Transverse colon (tissue), 3 donors: ENCODE data around the gene SLC6A16.

Experiments used
- EP300 ChIP-seq: sonication (generic); formaldehyde crosslinking; IDR thresholded peaks from one replicate; pipeline ENCODE4 v1.6.1; 2017; ENCODE audit warnings: antibody characterized with exemption, low read depth
- POLR2A ChIP-seq: fragments of 450-650 bp; IDR thresholded peaks from one replicate; pipeline ENCODE4 v1.6.1; 2016; ENCODE audit warnings: antibody characterized with exemption, mild to moderate bottlenecking, moderate library complexity
- TF ChIP-seq, protein P1 (sequence below), 5 experiments: fragments of 200-600 bp in 3 of 5; fragments of 450-650 bp in 2 of 5; sonication (generic) in 3 of 5; IDR thresholded peaks; 1 replicate in 2 of 5; 2 replicates in 3 of 5; pipeline ENCODE4 v1.5.1; 2016 to 2017; ENCODE audit warnings: antibody characterized with exemption in 5 of 5, inconsistent platforms in 3 of 5, mild to moderate bottlenecking in 2 of 5, moderate library complexity in 1 of 5

DNA sequence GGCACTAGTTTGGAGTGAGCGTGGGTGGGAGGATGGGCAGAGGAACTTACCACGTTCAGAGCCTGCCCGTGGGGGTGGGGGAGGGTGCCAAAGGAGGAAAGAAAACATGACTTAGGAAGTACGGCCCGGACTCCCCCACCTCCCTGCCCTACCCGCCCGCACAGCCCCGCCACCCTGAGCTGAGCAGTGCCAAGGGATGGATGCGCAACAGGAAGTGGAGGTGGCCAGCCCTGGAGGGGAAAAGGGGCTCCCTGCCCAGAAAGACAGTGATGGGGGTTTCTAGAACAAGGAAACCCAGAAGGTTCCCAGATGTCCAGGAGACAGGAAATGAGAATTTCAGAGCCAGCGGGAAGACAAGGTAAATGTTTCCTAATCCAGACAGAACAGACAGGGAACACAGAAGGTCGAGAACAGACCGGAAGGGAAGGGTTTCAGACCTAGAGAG is 30.9 kb upstream of the SLC6A16 start:
- no peak for TF ChIP-seq POLR2A
- TF ChIP-seq, protein P1, sequence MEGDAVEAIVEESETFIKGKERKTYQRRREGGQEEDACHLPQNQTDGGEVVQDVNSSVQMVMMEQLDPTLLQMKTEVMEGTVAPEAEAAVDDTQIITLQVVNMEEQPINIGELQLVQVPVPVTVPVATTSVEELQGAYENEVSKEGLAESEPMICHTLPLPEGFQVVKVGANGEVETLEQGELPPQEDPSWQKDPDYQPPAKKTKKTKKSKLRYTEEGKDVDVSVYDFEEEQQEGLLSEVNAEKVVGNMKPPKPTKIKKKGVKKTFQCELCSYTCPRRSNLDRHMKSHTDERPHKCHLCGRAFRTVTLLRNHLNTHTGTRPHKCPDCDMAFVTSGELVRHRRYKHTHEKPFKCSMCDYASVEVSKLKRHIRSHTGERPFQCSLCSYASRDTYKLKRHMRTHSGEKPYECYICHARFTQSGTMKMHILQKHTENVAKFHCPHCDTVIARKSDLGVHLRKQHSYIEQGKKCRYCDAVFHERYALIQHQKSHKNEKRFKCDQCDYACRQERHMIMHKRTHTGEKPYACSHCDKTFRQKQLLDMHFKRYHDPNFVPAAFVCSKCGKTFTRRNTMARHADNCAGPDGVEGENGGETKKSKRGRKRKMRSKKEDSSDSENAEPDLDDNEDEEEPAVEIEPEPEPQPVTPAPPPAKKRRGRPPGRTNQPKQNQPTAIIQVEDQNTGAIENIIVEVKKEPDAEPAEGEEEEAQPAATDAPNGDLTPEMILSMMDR (IDR thresholded peaks at IDR 0.05) = no peak
- no peak for TF ChIP-seq EP300
